Breast epithelium (tissue), 4 donors: ENCODE data around the gene CNBD2. TPM values are rescaled to one million over a fixed set of nuclear protein-coding genes. Genes with fewer than 3 reads are reported as not detected.
"Not testable (repeated sequence)": the region's sequence is repeated elsewhere in the genome, so short reads cannot be mapped to it uniquely, and the experiment has no call there.

Experiments
- DNase-seq, 2 donors: peaks; one replicate each; pipeline ENCODE4 v3.0.0-alpha.2; 2019; ENCODE audit warnings: low spot score in 2 of 2
- H3K27ac ChIP-seq, 2 donors: fragments of 200-600 bp; sonication (generic) in 1 of 2; one replicate each; pipeline ENCODE4 v1.5.1; 2016 to 2019; ENCODE audit warnings: mild to moderate bottlenecking in 1 of 2
- H3K27me3 ChIP-seq, 2 donors: fragments of 200-600 bp; sonication (generic) in 1 of 2; one replicate each; pipeline versions ENCODE4 v1.5.1 to v1.6.0; 2017 to 2019; ENCODE audit warnings: control low read depth in 1 of 2, mild to moderate bottlenecking in 1 of 2
- H3K36me3 ChIP-seq: fragments of 200-600 bp; one replicate; pipeline ENCODE4 v1.5.1; 2019
- H3K4me1 ChIP-seq, 2 donors: fragments of 200-600 bp; sonication (generic); one replicate each; pipeline ENCODE4 v1.5.1; 2016 to 2019; ENCODE audit warnings: control low read depth in 1 of 2
- H3K4me3 ChIP-seq, 3 donors: fragments of 200-600 bp; sonication (generic); 1 replicate in 2 of 3; 2 replicates in 1 of 3; pipeline ENCODE4 v1.5.1; 2016 to 2019; ENCODE audit warnings: mild to moderate bottlenecking in 3 of 3, moderate library complexity in 2 of 3
- H3K9me3 ChIP-seq, 2 donors: fragments of 200-600 bp; sonication (generic) in 1 of 2; one replicate each; pipeline ENCODE4 v1.5.1; 2016 to 2019; ENCODE audit warnings: control low read depth in 1 of 2
- CTCF ChIP-seq, 3 donors: fragments of 450-650 bp; IDR thresholded peaks; one replicate each; pipeline ENCODE4 v1.5.1; 2016 to 2017; ENCODE audit warnings: antibody characterized with exemption in 3 of 3, mild to moderate bottlenecking in 3 of 3, moderate library complexity in 3 of 3
- POLR2A ChIP-seq: fragments of 450-650 bp; IDR thresholded peaks from one replicate; pipeline ENCODE4 v1.6.1; 2016; ENCODE audit warnings: antibody characterized with exemption, mild to moderate bottlenecking, moderate library complexity
- POLR2AphosphoS5 ChIP-seq, 3 donors: sonication (generic); formaldehyde crosslinking; IDR thresholded peaks; one replicate each; pipeline ENCODE4 v1.6.1; 2017; ENCODE audit warnings: antibody characterized with exemption in 3 of 3
- intact Hi-C: fragments of 100-400 bp; cut with DNase I; formaldehyde crosslinking; loops from one replicate; pipeline ENCODE4 v1.15.1; 2023; ENCODE audit warnings: low total_unique reads
- total RNA-seq, 3 donors: library from RNA; depleted of rRNA; stranded (reverse); fragments of >200 nt; gene quantifications; one replicate each; pipeline ENCODE4 v1.1.0, GENCODE V29; 2016

The CNBD2 gene
- total RNA-seq, 3 donors from 2014 or later: 2.2 to 6.7 (median 2.3) TPM

DNA sequence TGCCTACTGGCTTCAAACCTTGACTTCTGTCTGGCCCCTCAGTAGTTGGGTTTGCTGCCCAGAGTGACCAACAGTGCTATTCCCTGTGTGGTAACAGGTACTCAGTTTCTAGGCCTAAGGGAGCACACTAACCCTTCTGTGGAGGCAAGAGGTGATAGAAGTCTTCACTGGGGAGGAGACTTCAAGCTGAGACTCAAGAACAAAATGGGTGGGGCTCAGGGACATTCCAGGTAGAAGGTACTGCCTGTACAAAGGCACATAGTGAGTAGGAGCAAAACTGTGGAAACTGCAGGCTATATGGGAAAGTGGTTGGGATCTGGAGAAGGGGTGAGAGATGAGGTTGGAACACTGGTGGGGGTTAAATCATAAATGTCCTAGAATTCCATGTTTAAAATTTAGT, 11.8 kb upstream of the CNBD2 start:
- no peak for TF ChIP-seq CTCF (IDR thresholded peaks at IDR 0.05)
- TF ChIP-seq POLR2A: no peak
- no peak for TF ChIP-seq POLR2AphosphoS5 (IDR thresholded peaks at IDR 0.05)
- no peak for DNase-seq
- no peaks in the 10 kb centered on the region for H3K9me3 ChIP-seq
- H3K36me3 ChIP-seq: no peaks in the 10 kb centered on the region
- intact Hi-C loops: no loop called here
- H3K27ac ChIP-seq: no peak overlapping the region
- H3K4me1 ChIP-seq: peaks cover 4 to 12% of the 10 kb centered on the region in 2 donors
- no peak overlapping the region for H3K4me3 ChIP-seq
- H3K27me3 ChIP-seq: no peaks in the 10 kb centered on the region

DNA sequence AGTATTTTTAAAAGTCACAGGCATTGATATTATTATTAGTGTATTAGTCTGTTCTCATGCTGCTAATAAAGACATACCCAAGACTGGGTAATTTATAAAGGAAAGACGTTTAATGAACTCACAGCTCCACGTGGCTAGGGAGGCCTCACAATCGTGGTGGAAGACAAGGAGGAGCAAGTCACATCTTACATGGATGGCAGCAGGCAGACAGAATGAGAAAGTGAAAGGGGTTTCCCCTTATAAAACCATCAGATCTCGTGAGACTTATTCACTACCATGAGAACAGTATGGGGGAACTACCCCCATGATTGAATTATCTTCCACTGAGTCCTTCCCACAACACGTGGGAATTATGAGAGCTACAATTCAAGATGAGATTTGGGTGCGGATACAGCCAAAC, 9.1 kb upstream of the CNBD2 start:
- H3K4me1 ChIP-seq, H3K36me3 ChIP-seq, H3K4me3 ChIP-seq, intact Hi-C loops, DNase-seq, H3K27me3 ChIP-seq, H3K9me3 ChIP-seq, H3K27ac ChIP-seq: not testable (repeated sequence)

DNA sequence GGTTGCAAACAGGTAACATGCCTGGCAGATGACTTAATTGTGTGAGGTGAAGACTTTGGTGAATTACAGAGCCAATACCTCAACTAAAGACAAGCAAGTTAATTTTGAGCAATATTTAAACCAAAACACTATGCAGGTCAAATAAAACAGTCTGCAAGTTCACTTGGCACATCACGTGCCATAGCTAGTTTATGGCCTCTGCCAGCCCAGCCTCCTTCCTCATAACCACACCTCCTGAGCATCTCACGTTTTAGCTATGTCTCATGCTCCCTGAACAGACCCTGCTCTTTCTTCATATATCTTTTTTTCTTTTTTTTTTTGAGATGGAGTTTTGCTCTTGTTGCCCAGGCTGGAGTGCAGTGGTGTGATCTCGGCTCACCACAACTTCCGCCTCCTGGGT, 4.5 kb upstream of the CNBD2 start:
- no peaks in the 10 kb centered on the region for H3K36me3 ChIP-seq
- intact Hi-C loops: no loop called here
- H3K9me3 ChIP-seq: no peaks in the 10 kb centered on the region
- DNase-seq: no peak
- TF ChIP-seq CTCF (IDR thresholded peaks at IDR 0.05) (no peak), POLR2A (no peak), POLR2AphosphoS5 (IDR thresholded peaks at IDR 0.05) (no peak)
- H3K27me3 ChIP-seq: no peaks in the 10 kb centered on the region
- H3K4me1 ChIP-seq: no peaks in the 10 kb centered on the region
- H3K4me3 ChIP-seq: no peak overlapping the region
- H3K27ac ChIP-seq: no peak overlapping the region

DNA sequence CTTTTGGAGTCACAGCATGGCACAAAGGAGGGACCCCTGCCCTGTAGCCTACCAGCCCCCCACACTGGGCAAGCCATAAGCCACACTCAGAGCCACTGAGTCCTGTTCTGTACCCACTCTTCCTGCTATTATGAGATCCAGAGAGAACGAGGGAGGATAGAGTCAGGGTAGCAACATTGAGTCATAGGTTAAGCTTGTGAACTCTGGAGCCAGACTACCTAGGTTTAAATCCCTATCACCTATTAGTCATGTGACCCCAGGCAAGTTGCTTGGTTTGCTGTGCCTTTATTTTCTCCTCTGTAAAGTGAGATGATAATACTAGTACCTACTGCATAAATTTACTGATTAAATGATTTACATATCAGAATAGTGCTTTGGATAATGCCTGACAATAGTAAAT, 540 bp downstream of the CNBD2 start:
- Histone ChIP-seq H3K27me3 (no peaks in the 10 kb centered on the region), H3K4me1 (no peaks in the 10 kb centered on the region), H3K27ac (no peak overlapping the region), H3K4me3 (no peak overlapping the region), H3K36me3 (no peaks in the 10 kb centered on the region), H3K9me3 (no peaks in the 10 kb centered on the region)
- TF ChIP-seq CTCF (IDR thresholded peaks at IDR 0.05) (no peak), POLR2A (no peak), POLR2AphosphoS5 (IDR thresholded peaks at IDR 0.05) (no peak)
- DNase-seq: no peak
- intact Hi-C loops: no loop called here

DNA sequence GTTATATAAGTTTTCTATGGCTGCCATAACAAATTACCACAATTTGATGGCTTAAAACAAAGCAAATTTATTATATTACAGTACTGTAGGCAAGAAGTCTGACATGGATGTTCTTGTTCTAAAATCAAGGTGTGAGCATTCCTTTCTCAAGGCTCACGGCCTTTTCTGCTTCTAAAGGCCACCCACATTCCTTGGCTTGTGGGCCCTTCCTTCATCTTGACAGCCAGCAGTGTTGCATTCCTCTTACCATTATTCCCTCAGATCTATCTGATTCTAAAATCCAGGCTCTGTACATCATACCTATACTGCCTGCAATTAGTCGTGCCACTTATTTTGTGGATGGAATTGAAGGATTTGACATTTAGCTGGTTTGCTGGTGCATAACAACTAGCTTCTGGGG, 3.6 kb downstream of the CNBD2 start:
- Histone ChIP-seq H3K9me3 (no peaks in the 10 kb centered on the region), H3K27ac (no peak overlapping the region), H3K27me3 (no peaks in the 10 kb centered on the region), H3K36me3 (no peaks in the 10 kb centered on the region), H3K4me3 (no peak overlapping the region), H3K4me1 (no peaks in the 10 kb centered on the region)
- DNase-seq: no peak
- intact Hi-C loops: no loop called here
- no peak for TF ChIP-seq CTCF (IDR thresholded peaks at IDR 0.05)
- no peak for TF ChIP-seq POLR2AphosphoS5 (IDR thresholded peaks at IDR 0.05)
- TF ChIP-seq POLR2A: no peak

GRCh38 chr20:35972462-35972861, 4.1 kb downstream of the CNBD2 start:
- intact Hi-C loops: no loop called here
- no peak overlapping the region for H3K4me3 ChIP-seq
- no peaks in the 10 kb centered on the region for H3K27me3 ChIP-seq
- no peak for DNase-seq
- TF ChIP-seq CTCF (IDR thresholded peaks at IDR 0.05): no peak
- no peak overlapping the region for H3K27ac ChIP-seq
- H3K9me3 ChIP-seq: no peaks in the 10 kb centered on the region
- no peaks in the 10 kb centered on the region for H3K36me3 ChIP-seq
- H3K4me1 ChIP-seq: no peaks in the 10 kb centered on the region
